NCI-H2081 treated with DMSO at 0.1 percent for 48 hours (cell line): ENCODE measurements around the gene PAK3.

Experiments used
- DNase-seq: peaks from one replicate; lab custom pipeline; 2025; lab: John Stamatoyannopoulos, UW

The PAK3 gene

GRCh38 chrX:111095974-111096895, at the start of gene PAK3:
PAK3 (plus strand) TSS chrX:111096191; CDS start chrX:111123104, 26,913 bp downstream.
- DNase-seq = peak; percentile 77

- no peak for DNase-seq
These were observed 48.4 kb upstream of the PAK3 start for GRCh38 chrX:111047575-111047974.

DNA sequence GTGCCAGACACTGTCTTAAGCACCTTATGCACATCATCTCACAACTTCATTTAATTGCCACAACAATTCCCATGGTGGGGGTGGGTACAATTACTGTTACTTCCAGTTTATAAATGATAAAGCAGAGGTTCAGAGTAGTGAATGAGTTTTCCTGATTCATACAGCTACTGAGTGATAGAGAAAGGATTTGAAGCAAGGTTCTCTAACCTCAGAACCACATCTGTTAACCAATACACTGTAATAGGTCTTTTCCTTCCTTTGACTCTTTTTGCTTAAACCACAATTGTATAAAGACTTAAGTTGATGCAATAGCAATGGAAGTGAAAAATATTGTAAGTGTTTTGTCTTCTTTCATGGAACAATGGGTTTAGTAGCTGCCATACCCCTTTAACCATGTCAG, 43.5 kb upstream of the PAK3 start:
- DNase-seq = no peak

DNA sequence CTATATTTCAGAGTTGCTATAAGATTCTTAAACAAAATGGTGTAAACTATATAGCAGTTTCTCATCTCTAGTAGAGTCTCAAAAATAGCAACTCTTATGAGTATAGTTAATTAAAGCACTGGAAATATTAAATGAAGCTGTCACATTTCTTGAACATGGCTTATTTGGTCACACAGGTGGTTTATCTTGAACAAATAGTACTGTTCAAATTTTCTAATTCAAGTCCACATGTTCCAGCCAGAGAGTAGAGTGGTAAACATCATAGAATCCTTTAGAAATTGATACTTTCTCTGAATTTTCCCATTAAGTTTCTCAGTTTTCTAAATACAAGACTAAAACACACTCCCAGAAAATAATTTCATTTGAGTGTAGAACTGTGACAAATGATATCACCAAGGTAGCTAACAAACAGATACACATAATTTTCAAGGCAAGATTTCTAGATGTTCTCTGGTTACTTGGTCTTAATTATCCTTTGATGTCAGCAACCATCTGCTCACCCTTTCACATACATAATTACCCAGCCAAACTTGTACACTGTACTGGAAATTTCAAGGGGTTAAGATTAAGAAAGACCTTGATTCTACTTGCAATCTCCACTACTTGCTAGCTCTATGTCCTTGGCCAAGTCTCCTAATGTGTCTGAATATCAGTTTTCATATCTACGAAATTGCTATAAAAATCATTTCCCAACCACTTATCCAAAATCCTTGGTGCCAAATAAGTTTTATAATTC, 24.3 kb upstream of the PAK3 start:
- no peak for DNase-seq

DNA sequence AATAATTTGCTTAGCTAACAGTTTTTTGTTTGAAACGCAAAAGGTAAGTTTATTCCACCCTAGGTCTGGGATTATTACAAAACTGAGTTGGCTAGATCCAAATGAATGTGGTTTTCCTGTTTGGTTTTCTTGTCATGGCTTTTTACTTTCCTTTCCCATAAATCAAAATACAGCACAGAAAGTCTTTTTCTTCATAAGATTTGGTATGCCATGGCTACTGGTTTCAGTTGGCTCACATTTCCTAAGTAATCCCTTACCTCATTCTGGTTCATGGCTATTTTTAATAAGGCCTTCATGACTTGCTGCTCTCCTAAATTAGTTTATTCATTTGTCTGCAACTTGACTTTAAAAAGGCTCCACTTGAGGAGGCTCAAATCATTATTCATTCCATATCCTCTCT, 12.9 kb upstream of the PAK3 start:
- DNase-seq = no peak

DNA sequence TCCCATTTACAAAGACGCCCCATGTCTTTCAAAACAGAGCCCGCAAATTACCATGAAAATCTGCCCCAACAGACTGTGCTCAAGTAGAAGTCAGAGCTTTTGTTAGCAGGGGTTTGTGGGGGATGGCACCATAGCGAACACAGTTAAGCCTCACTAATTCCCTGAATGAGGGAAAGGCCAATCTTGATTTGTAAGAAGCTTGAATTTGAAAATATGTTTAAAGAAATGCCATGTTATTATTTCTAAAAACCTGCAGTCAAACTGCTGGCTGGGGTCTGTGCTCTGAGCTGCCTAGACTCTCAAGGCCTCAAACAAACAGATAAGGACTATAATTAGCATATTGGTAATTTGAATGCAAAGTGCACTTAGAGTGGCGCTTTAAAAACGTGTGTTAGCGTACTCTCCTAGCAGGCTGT, 9.4 kb upstream of the PAK3 start:
- peak; percentile 31 for DNase-seq

- no peak for DNase-seq
These were observed 7.4 kb upstream of the PAK3 start for GRCh38 chrX:111088628-111089027.

DNA sequence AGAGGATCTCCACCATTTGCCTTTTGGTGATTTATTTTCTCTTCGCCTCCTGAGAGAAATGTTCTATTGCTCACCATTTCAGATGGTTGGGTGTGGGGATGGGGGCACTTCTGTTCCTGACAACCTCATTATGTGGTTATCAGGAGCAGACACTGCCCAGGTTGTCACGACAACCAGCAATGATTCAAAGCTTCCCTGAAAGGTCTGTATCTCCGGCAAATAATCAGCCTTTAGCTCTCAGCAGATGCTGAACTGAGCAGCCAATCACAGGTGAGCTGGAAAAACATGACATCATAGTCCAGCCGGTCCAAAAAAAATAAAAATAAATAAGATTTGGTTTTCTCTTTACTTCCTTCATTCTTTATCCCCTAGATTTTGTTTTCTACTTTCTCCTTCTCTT, 5.5 kb upstream of the PAK3 start:
- DNase-seq = no peak

GRCh38 chrX:111098874-111099273, 2.9 kb downstream of the PAK3 start:
- DNase-seq = no peak

- DNase-seq = peak; percentile 38
These were observed 4.2 kb downstream of the PAK3 start for GRCh38 chrX:111100191-111100590.

DNA sequence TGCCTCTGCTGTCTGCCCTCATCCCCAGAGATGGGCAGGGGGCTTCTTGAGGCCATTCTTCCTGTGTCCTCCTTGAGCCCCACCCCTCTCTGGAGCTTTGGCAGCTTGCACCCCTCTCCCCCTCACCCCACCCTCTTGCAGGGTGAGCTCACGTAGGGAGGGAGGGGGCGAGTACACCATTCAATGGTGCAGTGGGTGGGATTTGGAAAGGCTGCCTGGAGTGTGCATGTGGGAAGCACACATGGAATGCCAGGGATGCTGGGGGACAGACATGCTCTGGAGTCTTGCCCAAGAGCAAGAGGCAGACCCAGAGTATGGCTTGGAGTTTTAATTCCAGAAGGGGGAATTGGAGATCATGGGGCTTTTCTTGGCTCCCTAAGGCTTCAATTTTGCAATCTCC, 5.6 kb downstream of the PAK3 start:
- no peak for DNase-seq

DNA sequence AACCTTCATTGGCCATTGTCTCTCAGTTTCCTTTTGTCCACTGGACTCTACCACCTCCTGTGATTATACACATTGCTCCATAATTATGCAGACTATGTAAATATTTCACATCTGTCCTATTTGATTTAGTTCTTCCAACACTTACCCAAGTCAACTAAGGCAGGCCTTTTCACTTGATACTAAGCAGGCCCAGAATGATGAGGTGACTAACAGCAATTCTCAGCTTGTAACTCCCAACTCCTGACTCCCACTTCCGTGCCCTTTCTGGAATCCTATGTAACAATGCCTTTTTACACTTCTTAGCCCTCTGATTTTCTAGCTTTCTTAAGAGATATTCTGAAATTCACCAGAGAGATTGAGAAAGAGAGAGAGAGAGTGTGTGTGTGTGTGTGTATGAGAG, 6.6 kb downstream of the PAK3 start:
- DNase-seq = peak; percentile 82

- DNase-seq = no peak
These were observed 7.3 kb downstream of the PAK3 start for GRCh38 chrX:111103246-111103645.

- DNase-seq = no peak
These were observed 14.2 kb downstream of the PAK3 start for GRCh38 chrX:111110098-111110775.

- no peak for DNase-seq
These were observed 18.8 kb downstream of the PAK3 start for GRCh38 chrX:111114806-111115205.

- no peak for DNase-seq
These were observed 20.7 kb downstream of the PAK3 start for GRCh38 chrX:111116666-111117065.

DNA sequence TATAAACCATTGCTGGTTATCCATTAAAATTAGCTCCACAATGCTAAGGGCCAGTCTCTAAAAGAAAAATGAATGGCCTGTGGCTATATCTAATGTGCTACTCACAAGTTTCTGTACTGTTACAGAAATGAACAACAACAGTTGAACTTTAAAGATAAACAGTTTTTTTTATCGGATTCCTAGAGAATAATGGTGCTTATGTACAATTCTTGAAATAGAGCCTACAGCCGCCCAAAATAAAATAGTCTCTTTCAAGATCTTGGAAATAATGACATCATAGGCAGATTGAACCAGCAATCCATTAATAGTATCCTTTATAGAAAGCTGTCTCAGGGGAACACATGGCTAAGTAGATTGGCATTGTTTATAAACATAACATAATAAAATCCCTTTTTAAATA, 23.4 kb downstream of the PAK3 start:
- DNase-seq = no peak

DNA sequence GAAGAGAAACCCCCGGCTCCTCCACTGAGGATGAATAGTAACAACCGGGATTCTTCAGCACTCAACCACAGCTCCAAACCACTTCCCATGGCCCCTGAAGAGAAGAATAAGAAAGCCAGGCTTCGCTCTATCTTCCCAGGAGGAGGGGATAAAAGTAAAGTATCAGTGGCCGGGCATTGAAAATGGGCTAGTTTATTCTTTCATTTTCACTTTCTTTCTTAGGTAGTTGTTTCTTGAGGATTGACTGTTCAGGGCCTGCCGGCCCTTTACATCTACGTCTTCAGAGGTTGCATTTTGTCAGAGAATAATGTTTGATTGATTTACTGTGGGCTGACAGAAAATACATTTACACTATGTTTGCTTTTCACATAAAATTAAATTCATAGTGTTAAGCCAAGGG, 27.1 kb downstream of the PAK3 start:
- no peak for DNase-seq

GRCh38 chrX:111123606-111124179, 27.7 kb downstream of the PAK3 start:
- DNase-seq = no peak

GRCh38 chrX:111124418-111124817, 28.4 kb downstream of the PAK3 start:
- DNase-seq = no peak

DNA sequence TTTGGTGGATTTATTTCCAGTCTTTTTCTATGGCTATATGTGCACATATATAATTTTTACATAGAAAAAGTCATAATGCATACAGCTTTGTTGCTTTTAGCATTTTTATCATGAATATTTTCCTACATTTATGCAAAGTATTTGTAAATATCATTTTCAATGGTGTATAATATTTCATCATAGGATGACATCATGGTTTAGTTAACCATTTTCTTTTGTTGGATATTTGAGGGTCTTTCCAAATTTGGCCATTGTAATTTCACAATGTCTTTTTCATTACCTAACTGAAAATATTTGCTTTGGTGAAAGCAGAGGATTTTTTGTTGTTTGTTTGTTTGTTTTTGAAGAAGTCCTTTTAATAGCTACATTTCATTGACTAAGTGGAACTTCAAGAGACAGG, 31.0 kb downstream of the PAK3 start:
- DNase-seq = no peak

DNA sequence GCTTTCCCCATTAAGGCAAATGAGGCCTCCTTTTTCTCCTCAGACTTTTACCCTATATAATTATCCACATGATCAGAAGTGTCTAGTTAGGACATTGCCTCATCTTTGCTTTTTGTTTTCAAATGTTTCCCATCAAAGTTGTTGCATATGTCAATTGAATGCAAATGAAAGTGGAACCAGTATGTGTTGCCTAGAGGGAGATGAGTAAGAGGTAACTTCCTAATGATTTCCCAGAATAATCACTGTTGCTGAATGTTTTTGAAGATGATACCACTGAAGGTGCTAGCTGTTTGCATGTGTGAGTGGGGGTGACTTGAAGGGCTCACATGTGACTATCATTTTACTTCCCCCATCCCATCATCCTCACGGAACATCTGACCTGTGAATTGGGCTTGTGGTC, 33.9 kb downstream of the PAK3 start:
- no peak for DNase-seq
